Endothelial cell (in vitro differentiated cells): ENCODE measurements around the gene GALP. TPM values are rescaled to one million over a fixed set of nuclear protein-coding genes. Genes with fewer than 3 reads are reported as not detected.

Experiments
- DNase-seq: peaks from one replicate; pipeline ENCODE4 v3.0.0; 2021; ENCODE audit warnings: low spot score
- H3K27ac Mint-ChIP-seq: one replicate; pipeline ENCODE4 v1.8.0; 2021; ENCODE audit warnings: mixed read lengths, inconsistent platforms; ENCODE audit not compliant: unreplicated experiment
- H3K27me3 Mint-ChIP-seq: one replicate; pipeline ENCODE4 v1.8.0; 2021; ENCODE audit warnings: mild to moderate bottlenecking, moderate library complexity, mixed read lengths, inconsistent platforms; ENCODE audit not compliant: unreplicated experiment
- H3K36me3 Mint-ChIP-seq: one replicate; pipeline ENCODE4 v1.8.0; 2021; ENCODE audit warnings: mild to moderate bottlenecking, low read depth, mixed read lengths, inconsistent platforms; ENCODE audit not compliant: unreplicated experiment
- H3K4me1 Mint-ChIP-seq: one replicate; pipeline ENCODE4 v1.8.0; 2021; ENCODE audit warnings: mild to moderate bottlenecking, mixed read lengths, inconsistent platforms; ENCODE audit not compliant: unreplicated experiment
- H3K4me3 Mint-ChIP-seq: one replicate; pipeline ENCODE4 v1.8.0; 2021; ENCODE audit warnings: mild to moderate bottlenecking, mixed read lengths, inconsistent platforms; ENCODE audit not compliant: unreplicated experiment
- H3K9me3 Mint-ChIP-seq: one replicate; pipeline ENCODE4 v1.8.0; 2021; ENCODE audit warnings: mixed read lengths, inconsistent platforms; ENCODE audit not compliant: unreplicated experiment
- CTCF ChIP-seq: fragments of 200-600 bp; sonication (generic); IDR thresholded peaks from one replicate; pipeline ENCODE4 v1.5.0; 2021; ENCODE audit warnings: antibody characterized with exemption; ENCODE audit not compliant: unreplicated experiment
- total RNA-seq: library from RNA; stranded (reverse); fragmentation: NEBNext Ultra II Directional; extraction: Animal tissue kit (Norgen Biotek cat#: 25700); gene quantifications from one replicate; pipeline ENCODE4 v1.2.1, GENCODE V29; 2021; ENCODE audit not compliant: unreplicated experiment

Gene GALP
- total RNA-seq, 1 donor from 2014 or later = not detected

GRCh38 chr19:56139847-56140582 is 35.8 kb upstream of the GALP start:
- no peak for DNase-seq
- no peak for TF ChIP-seq CTCF
- Mint-ChIP-seq H3K27me3 (peaks cover 11% of the 10 kb centered on the region), H3K27ac (peak overlapping the region; percentile 92), H3K4me3 (peak overlapping the region; percentile 86), H3K36me3 (peaks cover 6% of the 10 kb centered on the region), H3K9me3 (no peaks in the 10 kb centered on the region), H3K4me1 (peaks cover 15% of the 10 kb centered on the region)

GRCh38 chr19:56140583-56141416 is 35.0 kb upstream of the GALP start, which contains the start of gene ZNF444:
ZNF444 (plus strand) TSS chr19:56141287; CDS start chr19:56146912, 5,625 bp downstream.
- Mint-ChIP-seq H3K9me3 (no peaks in the 10 kb centered on the region), H3K36me3 (peaks cover 6% of the 10 kb centered on the region), H3K27me3 (peaks cover 11% of the 10 kb centered on the region), H3K4me3 (peak within 1 kb of the TSS; percentile 86), H3K27ac (peak within 1 kb of the TSS; percentile 92), H3K4me1 (peaks cover 15% of the 10 kb centered on the region)
- no peak for TF ChIP-seq CTCF
- DNase-seq = peak; percentile 97

DNA sequence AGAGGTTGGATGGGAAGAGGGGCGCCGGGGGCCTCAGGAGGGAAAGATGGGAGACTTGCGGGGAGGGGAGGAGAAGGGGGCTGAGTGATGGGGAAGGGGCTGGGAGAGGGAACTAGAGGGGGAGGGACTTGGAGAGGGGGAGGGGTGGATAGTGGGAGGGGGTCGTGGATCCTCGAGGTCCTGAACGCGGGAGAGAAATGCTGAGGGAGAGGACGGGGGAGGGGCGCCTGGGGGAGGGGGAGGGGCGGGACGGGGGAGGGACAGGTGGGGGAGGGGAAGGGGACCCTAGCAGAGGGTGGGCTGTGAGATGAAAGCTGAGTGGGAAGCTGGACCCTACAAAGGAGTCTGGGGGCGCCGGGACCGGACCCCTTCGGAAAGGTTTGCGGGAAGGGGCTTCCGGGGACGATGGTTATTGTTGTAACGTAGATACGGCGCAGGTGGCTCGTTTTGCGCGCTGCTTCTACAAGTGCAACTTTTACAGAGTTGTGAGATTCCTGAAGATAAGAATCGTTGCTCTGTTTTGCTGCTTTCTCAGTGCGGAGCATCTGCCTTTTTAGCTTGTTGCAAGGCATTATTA is 34.3 kb upstream of the GALP start:
- Mint-ChIP-seq H3K4me3 (peak overlapping the region; percentile 86), H3K9me3 (no peaks in the 10 kb centered on the region), H3K4me1 (peaks cover 15% of the 10 kb centered on the region), H3K36me3 (peaks cover 6% of the 10 kb centered on the region), H3K27me3 (peaks cover 11% of the 10 kb centered on the region), H3K27ac (no peak overlapping the region)
- TF ChIP-seq CTCF = no peak
- DNase-seq = peak; percentile 19

GRCh38 chr19:56142087-56142787 is 33.6 kb upstream of the GALP start:
- no peak for TF ChIP-seq CTCF
- peaks cover 15% of the 10 kb centered on the region for H3K4me1 Mint-ChIP-seq
- peak overlapping the region; percentile 84 for H3K4me3 Mint-ChIP-seq
- no peak overlapping the region for H3K27ac Mint-ChIP-seq
- peaks cover 6% of the 10 kb centered on the region for H3K36me3 Mint-ChIP-seq
- no peaks in the 10 kb centered on the region for H3K9me3 Mint-ChIP-seq
- peaks cover 11% of the 10 kb centered on the region for H3K27me3 Mint-ChIP-seq
- no peak for DNase-seq
